GM19025 (cell line): ENCODE results near the gene ST6GALNAC3.
"Not testable (repeated sequence)": the region's sequence is repeated elsewhere in the genome, so short reads cannot be mapped to it uniquely, and the experiment has no call there.

Experiments used
- ATAC-seq: cut with Tn5 transposase; IDR thresholded peaks from one replicate; pipeline ENCODE4 v1.9.1; 2021; ENCODE audit warnings: mild to moderate bottlenecking, low read depth, moderate library complexity; ENCODE audit not compliant: unreplicated experiment

ST6GALNAC3 gene

GRCh38 chr1:76070538-76070937 lies 4.0 kb upstream of the ST6GALNAC3 start:
- no peak for ATAC-seq

- no peak for ATAC-seq
Observed at GRCh38 chr1:76073481-76073880, 1.1 kb upstream of the ST6GALNAC3 start.

- ATAC-seq: no peak
Observed at GRCh38 chr1:76075188-76075489, 593 bp downstream of the ST6GALNAC3 start.

- no peak for ATAC-seq
Observed at GRCh38 chr1:76075877-76076276, 1.3 kb downstream of the ST6GALNAC3 start.

GRCh38 chr1:76079475-76080227 lies 5.1 kb downstream of the ST6GALNAC3 start:
- ATAC-seq: no peak

GRCh38 chr1:76080552-76081079 lies 6.1 kb downstream of the ST6GALNAC3 start:
- no peak for ATAC-seq

- no peak for ATAC-seq
Observed at GRCh38 chr1:76082062-76082461, 7.5 kb downstream of the ST6GALNAC3 start.

GRCh38 chr1:76083189-76083588 lies 8.6 kb downstream of the ST6GALNAC3 start:
- ATAC-seq: no peak

- no peak for ATAC-seq
Observed at GRCh38 chr1:76084029-76084627, 9.6 kb downstream of the ST6GALNAC3 start.

GRCh38 chr1:76084685-76085084 lies 10.1 kb downstream of the ST6GALNAC3 start:
- ATAC-seq: no peak

- ATAC-seq: no peak
Observed at GRCh38 chr1:76086109-76086508, 11.6 kb downstream of the ST6GALNAC3 start.

- no peak for ATAC-seq
Observed at GRCh38 chr1:76086597-76086996, 12.1 kb downstream of the ST6GALNAC3 start.

GRCh38 chr1:76090283-76091203 lies 16.0 kb downstream of the ST6GALNAC3 start:
- no peak for ATAC-seq

GRCh38 chr1:76092812-76093211 lies 18.3 kb downstream of the ST6GALNAC3 start:
- no peak for ATAC-seq

- no peak for ATAC-seq
Observed at GRCh38 chr1:76093522-76094312, 19.2 kb downstream of the ST6GALNAC3 start.

GRCh38 chr1:76095802-76096201 lies 21.3 kb downstream of the ST6GALNAC3 start:
- ATAC-seq: no peak

GRCh38 chr1:76097064-76097463 lies 22.5 kb downstream of the ST6GALNAC3 start:
- not testable (repeated sequence) for ATAC-seq

- no peak for ATAC-seq
Observed at GRCh38 chr1:76098845-76099244, 24.3 kb downstream of the ST6GALNAC3 start.

- no peak for ATAC-seq
Observed at GRCh38 chr1:76101548-76101947, 27.0 kb downstream of the ST6GALNAC3 start.

GRCh38 chr1:76102046-76102445 lies 27.5 kb downstream of the ST6GALNAC3 start:
- ATAC-seq: no peak
